RWPE2 (cell line): ENCODE data around the gene SCUBE1.

Experiments
- ATAC-seq: fragments of 200-7000 bp; cut with Tn5 transposase; 3 replicates; pipeline ENCODE4 v1.9.1; 2021; ENCODE audit warnings: low read depth
- DNase-seq: peaks from one replicate; pipeline ENCODE4 v3.0.0-alpha.2; 2020; ENCODE audit warnings: low spot score
- H3K27ac ChIP-seq: fragments of 450-650 bp; 2 replicates; pipeline ENCODE4 v1.5.1; 2017; ENCODE audit warnings: mild to moderate bottlenecking; ENCODE audit not compliant: poor library complexity, severe bottlenecking
- H3K27me3 ChIP-seq: fragments of 250-450 bp; sonication (Bioruptor Pico); 2 replicates; pipeline ENCODE4 v1.5.1; 2021; ENCODE audit warnings: mild to moderate bottlenecking, moderate library complexity; ENCODE audit not compliant: insufficient read depth, poor library complexity, severe bottlenecking
- H3K36me3 ChIP-seq: fragments of 250-450 bp; sonication (Bioruptor Pico); 2 replicates; pipeline ENCODE4 v1.5.1; 2020; ENCODE audit warnings: low read depth, mild to moderate bottlenecking, moderate library complexity
- H3K4me1 ChIP-seq: fragments of 250-450 bp; sonication (Bioruptor Pico); 2 replicates; pipeline ENCODE4 v1.5.1; 2021; ENCODE audit warnings: mild to moderate bottlenecking, moderate library complexity; ENCODE audit not compliant: insufficient read depth, poor library complexity, severe bottlenecking
- H3K4me3 ChIP-seq: fragments of 250-450 bp; sonication (Bioruptor Pico); 2 replicates; pipeline ENCODE4 v1.5.1; 2021; ENCODE audit warnings: mild to moderate bottlenecking, moderate library complexity; ENCODE audit not compliant: severe bottlenecking
- H3K9me3 ChIP-seq: fragments of 250-450 bp; sonication (Bioruptor Pico); 2 replicates; pipeline ENCODE4 v1.5.1; 2021; ENCODE audit warnings: mild to moderate bottlenecking, moderate library complexity; ENCODE audit not compliant: severe bottlenecking
- CTCF ChIP-seq: fragments of 450-650 bp; IDR thresholded peaks from one replicate; pipeline ENCODE4 v1.5.1; 2017; ENCODE audit warnings: mild to moderate bottlenecking, moderate library complexity; ENCODE audit not compliant: poor library complexity, severe bottlenecking

Gene SCUBE1

GRCh38 chr22:43160497-43161126 lies 182.6 kb downstream of the SCUBE1 start:
- Histone ChIP-seq H3K4me1 (peaks cover 2% of the 10 kb centered on the region), H3K4me3 (no peak overlapping the region), H3K27ac (no peak overlapping the region), H3K9me3 (no peaks in the 10 kb centered on the region), H3K36me3 (peaks cover 37% of the 10 kb centered on the region), H3K27me3 (no peaks in the 10 kb centered on the region)
- no peak for TF ChIP-seq CTCF
- DNase-seq (no peak), ATAC-seq (no peak)

GRCh38 chr22:43159484-43160178 lies 183.5 kb downstream of the SCUBE1 start:
- Histone ChIP-seq H3K4me1 (peaks cover 2% of the 10 kb centered on the region), H3K27me3 (no peaks in the 10 kb centered on the region), H3K27ac (no peak overlapping the region), H3K4me3 (no peak overlapping the region), H3K9me3 (no peaks in the 10 kb centered on the region), H3K36me3 (peaks cover 37% of the 10 kb centered on the region)
- TF ChIP-seq CTCF = peak; percentile 12
- DNase-seq (no peak), ATAC-seq (no peak)

- H3K36me3 ChIP-seq = peaks cover 38% of the 10 kb centered on the region
- peaks cover 3% of the 10 kb centered on the region for H3K4me1 ChIP-seq
- TF ChIP-seq CTCF = no peak
- no peak overlapping the region for H3K4me3 ChIP-seq
- ATAC-seq = no peak
- H3K27me3 ChIP-seq = no peaks in the 10 kb centered on the region
- no peaks in the 10 kb centered on the region for H3K9me3 ChIP-seq
- H3K27ac ChIP-seq = no peak overlapping the region
- no peak for DNase-seq
These were observed 184.2 kb downstream of the SCUBE1 start for GRCh38 chr22:43158778-43159483.

GRCh38 chr22:43157874-43158546 lies 185.2 kb downstream of the SCUBE1 start:
- Histone ChIP-seq H3K27ac (no peak overlapping the region), H3K36me3 (peaks cover 40% of the 10 kb centered on the region), H3K4me3 (no peak overlapping the region), H3K27me3 (no peaks in the 10 kb centered on the region), H3K4me1 (peaks cover 6% of the 10 kb centered on the region), H3K9me3 (no peaks in the 10 kb centered on the region)
- no peak for DNase-seq
- no peak for TF ChIP-seq CTCF
- ATAC-seq = no peak
